RPMI7951 (cell line): Measurements from ENCODE around the gene SPACDR. TPM values are rescaled to one million over a fixed set of nuclear protein-coding genes. Genes with fewer than 3 reads are reported as not detected.
"Not testable (repeated sequence)": the region's sequence is repeated elsewhere in the genome, so short reads cannot be mapped to it uniquely, and the experiment has no call there.

ENCODE experiments used
- DNase-seq: peaks from one replicate; pipeline ENCODE4 v3.0.0-alpha.2; 2012; ENCODE audit warnings: low read depth
- total RNA-seq: library from RNA; depleted of rRNA; stranded (reverse); fragments of >200 nt; shearing (Covaris generic); gene quantifications from 2 replicates; pipeline ENCODE4 v1.2.3, GENCODE V29; 2014; rRNA removed

The SPACDR gene
- 0.39 TPM in 1 of 2 replicates, not detected in the other for total RNA-seq

- DNase-seq, result no peak
Measured at GRCh38 chr7:100464210-100464660, at the start of gene SPACDR. Gene SPACDR, minus strand, starts transcription at chr7:100464260. Its CDS starts 235 bp downstream, at chr7:100464025.

GRCh38 chr7:100513212-100513810 lies 49.3 kb upstream of the SPACDR start:
- DNase-seq, result no peak

GRCh38 chr7:100510437-100511239 lies 46.6 kb upstream of the SPACDR start:
- DNase-seq, result no peak

GRCh38 chr7:100509231-100509630 lies 45.2 kb upstream of the SPACDR start:
- DNase-seq, result peak; percentile 71

GRCh38 chr7:100506356-100506923 lies 42.4 kb upstream of the SPACDR start:
- DNase-seq, result no peak

GRCh38 chr7:100504887-100505611 lies 41.0 kb upstream of the SPACDR start:
- no peak for DNase-seq

GRCh38 chr7:100504031-100504430 lies 40.0 kb upstream of the SPACDR start:
- not testable (repeated sequence) for DNase-seq

- not testable (repeated sequence) for DNase-seq
Measured at GRCh38 chr7:100500743-100501142, 36.7 kb upstream of the SPACDR start.

- DNase-seq, result no peak
Measured at GRCh38 chr7:100496509-100496908, 32.4 kb upstream of the SPACDR start.

- no peak for DNase-seq
Measured at GRCh38 chr7:100493476-100494264, 29.6 kb upstream of the SPACDR start.

- no peak for DNase-seq
Measured at GRCh38 chr7:100492738-100493475, 28.8 kb upstream of the SPACDR start.

GRCh38 chr7:100491192-100491578 lies 27.1 kb upstream of the SPACDR start:
- no peak for DNase-seq

GRCh38 chr7:100490483-100491191 lies 26.6 kb upstream of the SPACDR start:
- DNase-seq, result no peak

- DNase-seq, result peak; percentile 86
Measured at GRCh38 chr7:100489824-100490223, 25.8 kb upstream of the SPACDR start.

GRCh38 chr7:100489121-100489520 lies 25.1 kb upstream of the SPACDR start:
- DNase-seq, result no peak

- no peak for DNase-seq
Measured at GRCh38 chr7:100488333-100489095, 24.5 kb upstream of the SPACDR start.

- DNase-seq, result peak; percentile 31
Measured at GRCh38 chr7:100486753-100487446, 22.8 kb upstream of the SPACDR start.

GRCh38 chr7:100486111-100486636 lies 22.1 kb upstream of the SPACDR start:
- no peak for DNase-seq
